CD4-positive, alpha-beta T cell treated with Interferon gamma for 1 hour (primary cell): ENCODE data around the gene SLC9A2.

ENCODE experiments used
- DNase-seq: peaks from one replicate; pipeline ENCODE4 v3.0.0-alpha.2; 2020

Gene SLC9A2

GRCh38 chr2:102735416-102736109, 116.2 kb downstream of the SLC9A2 start:
- no peak for DNase-seq

GRCh38 chr2:102736110-102736409, 116.7 kb downstream of the SLC9A2 start:
- peak; percentile 1 for DNase-seq

GRCh38 chr2:102736410-102737409, 117.4 kb downstream of the SLC9A2 start:
- DNase-seq = peak; percentile 81

- DNase-seq = no peak
Measured at GRCh38 chr2:102737431-102737830, 118.1 kb downstream of the SLC9A2 start.

- no peak for DNase-seq
Measured at GRCh38 chr2:102743259-102743658, 123.9 kb downstream of the SLC9A2 start.

- DNase-seq = no peak
Measured at GRCh38 chr2:102748107-102748506, 128.8 kb downstream of the SLC9A2 start.

- no peak for DNase-seq
Measured at GRCh38 chr2:102749938-102750337, 130.6 kb downstream of the SLC9A2 start.

GRCh38 chr2:102753563-102754159, 134.3 kb downstream of the SLC9A2 start:
- DNase-seq = peak; percentile 11

GRCh38 chr2:102754456-102755145, 135.2 kb downstream of the SLC9A2 start:
- DNase-seq = no peak

GRCh38 chr2:102755284-102755683, 135.9 kb downstream of the SLC9A2 start:
- no peak for DNase-seq

- no peak for DNase-seq
Measured at GRCh38 chr2:102758439-102758838, 139.1 kb downstream of the SLC9A2 start.
